HG03565 (cell line): Measurements from ENCODE around the gene ALDH1A1.

Experiments used
- ATAC-seq: cut with Tn5 transposase; IDR thresholded peaks from one replicate; pipeline ENCODE4 v1.9.1; 2021; ENCODE audit warnings: mild to moderate bottlenecking, moderate library complexity; ENCODE audit not compliant: unreplicated experiment

ALDH1A1 gene

DNA sequence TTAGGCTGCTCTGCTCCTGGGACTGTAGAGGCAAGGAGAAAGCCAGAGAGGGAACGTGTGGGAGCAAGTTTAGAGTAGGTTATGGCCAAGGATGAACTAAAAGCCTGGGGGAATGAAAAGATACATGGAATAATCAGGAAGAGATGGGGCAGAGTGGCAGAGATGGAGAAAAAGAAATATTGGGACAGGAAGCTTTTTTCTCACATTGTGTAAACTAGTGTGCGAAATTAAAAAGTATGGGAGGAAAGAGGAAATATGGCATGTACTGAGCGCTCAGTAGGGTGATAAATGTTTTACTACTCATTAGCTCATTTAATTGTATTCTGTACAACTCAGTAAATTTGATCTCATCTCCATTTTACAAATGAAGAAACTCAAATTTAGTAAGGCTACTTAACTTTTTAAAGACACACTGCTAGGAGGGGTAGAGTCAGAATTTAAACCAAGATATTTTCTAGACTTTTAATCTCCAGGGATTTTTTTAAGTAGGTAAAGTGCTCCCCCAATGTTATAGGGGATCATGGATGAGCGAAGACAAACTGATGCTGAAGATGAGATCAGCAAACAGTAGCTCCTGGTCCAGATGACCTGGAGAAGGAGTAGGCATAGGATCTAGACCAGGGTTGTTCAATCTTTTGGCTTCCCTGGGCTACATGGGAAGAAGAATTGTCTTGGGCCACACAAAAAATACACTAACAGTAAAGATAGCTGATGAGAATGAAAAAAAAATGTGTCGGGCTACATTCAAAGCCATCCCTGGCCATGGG lies 30.8 kb downstream of the ALDH1A1 start:
- ATAC-seq = no peak

GRCh38 chr9:72919246-72919945 lies 33.5 kb downstream of the ALDH1A1 start:
- ATAC-seq = no peak

DNA sequence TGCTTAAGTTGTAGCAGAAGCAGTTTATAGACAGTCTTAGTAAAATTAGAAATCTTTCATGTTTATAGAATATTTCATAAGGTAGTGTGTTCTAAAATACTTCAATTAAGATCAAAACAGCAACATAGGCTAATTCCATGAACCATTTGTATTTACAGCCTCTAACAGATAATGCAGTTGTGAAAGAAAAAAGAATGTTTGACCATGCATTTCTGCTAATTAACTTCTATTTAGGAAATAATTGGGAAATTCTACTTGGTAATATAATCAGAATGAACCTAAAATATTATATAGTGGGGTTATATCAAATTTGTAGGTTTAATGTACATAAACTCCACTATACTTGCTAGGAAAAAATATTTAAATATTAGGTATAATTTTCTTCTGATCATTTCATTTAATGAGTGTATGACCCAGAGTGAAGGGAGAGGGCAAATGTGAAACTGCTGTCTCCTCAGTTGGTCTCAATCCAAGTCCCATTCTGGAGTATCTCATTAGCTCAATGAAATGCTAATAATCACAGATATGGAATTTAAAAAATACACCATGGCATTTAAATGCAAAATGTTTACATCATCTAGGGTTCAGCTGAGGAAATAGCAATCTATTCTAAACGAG lies 34.9 kb downstream of the ALDH1A1 start:
- no peak for ATAC-seq

DNA sequence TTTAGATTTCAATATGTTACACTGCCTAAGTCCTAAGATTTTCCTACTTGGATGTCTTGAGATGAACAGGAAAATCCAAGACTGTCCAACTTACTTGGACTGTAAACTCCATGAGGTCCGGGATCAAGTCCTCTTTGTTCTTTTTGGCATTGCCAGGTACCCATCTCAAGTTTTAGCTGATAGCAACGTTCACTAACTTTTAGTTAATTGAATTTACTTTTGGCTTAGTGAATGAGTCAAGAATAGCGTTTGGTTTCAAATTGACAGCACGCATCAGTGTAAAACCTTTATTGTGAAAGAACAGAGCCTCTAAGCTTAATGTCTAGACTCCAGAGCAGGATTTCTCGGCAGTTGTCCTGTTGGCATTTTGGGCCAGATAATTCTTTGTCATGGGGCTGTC lies 37.2 kb downstream of the ALDH1A1 start:
- ATAC-seq = no peak

DNA sequence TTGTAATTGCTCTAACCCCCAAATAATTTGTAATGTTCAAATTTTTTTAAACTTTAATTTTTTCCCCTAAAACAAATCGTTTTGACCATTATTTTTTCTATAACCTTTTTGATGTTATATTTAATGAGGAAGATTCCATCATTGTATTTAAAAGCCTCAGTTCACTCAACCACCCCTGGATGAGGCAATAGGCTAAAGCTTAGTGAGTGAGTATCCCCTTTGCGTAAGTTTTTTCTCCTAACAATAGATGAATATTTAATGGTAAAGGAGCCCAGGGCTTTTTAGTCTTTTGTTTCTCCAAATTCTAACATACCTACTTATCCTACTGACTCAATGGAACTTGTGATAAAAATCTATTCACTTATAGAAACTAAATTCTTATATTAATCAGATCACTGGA lies 38.1 kb downstream of the ALDH1A1 start:
- ATAC-seq = no peak

- ATAC-seq = no peak
Measured at GRCh38 chr9:72913382-72914009, 39.4 kb downstream of the ALDH1A1 start.

DNA sequence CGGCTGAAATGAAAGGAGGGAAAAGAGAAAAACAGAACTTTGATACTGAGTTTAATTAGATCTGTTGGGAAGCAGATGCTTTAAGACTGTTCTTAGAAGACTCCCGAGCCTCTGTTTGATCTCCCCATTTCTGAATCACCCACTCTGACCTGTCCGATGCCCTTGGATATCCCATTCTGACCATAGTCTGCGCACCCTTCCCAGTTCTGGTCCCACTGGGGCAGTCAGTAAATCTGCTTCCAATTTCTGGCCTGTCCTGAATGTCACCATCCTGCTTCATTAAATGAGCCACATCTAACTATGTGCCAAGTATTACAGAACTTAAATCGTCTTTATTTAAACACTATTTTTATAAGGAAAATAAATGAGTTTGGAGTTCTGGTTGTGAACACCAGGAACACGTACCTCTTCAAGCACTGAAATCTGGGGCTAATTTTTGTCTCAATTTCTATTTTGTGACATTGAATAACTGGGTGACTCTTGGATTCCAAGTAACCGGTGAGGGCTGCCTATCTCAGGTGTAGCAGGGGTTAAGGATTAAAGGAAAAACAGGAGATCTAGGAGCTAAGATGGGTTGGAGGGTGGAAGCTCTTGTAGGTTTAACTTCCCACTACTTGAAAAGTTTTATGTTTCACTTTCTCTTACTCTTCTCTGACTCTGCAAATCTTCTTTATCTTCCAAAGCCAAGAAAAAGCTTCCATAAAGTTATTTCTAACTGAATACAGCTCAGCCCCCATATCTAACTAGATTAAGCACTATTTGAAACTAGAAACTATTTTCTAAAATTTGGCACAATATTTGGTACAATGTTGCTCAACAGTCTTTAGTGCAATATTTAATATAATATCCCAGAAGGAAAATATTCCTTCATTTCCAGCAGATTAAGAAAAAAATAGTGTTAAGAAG lies 40.1 kb downstream of the ALDH1A1 start:
- ATAC-seq = no peak

GRCh38 chr9:72911816-72912215 lies 41.0 kb downstream of the ALDH1A1 start:
- ATAC-seq = no peak

- no peak for ATAC-seq
Measured at GRCh38 chr9:72911247-72911775, 41.5 kb downstream of the ALDH1A1 start.

GRCh38 chr9:72909428-72909827 lies 43.4 kb downstream of the ALDH1A1 start:
- no peak for ATAC-seq

GRCh38 chr9:72907421-72907820 lies 45.4 kb downstream of the ALDH1A1 start:
- no peak for ATAC-seq

DNA sequence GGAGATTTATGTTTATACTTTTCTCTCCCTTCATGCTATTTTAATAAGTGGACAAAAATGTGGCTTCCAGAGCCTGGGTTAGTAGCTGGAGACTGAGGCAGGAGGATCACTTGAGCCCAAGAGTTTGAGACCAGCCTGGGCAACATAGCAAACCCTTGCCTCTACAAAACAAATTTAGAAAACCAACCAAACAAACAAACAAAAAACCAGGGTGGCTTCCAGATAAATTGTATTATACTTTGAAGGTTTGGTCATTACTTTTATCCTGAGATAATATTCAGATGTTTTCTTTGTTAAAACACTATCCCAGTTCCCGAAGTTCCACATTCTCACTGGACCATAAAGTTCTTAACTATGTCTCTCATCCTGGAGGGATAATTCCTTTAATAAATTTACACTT lies 46.0 kb downstream of the ALDH1A1 start:
- no peak for ATAC-seq

GRCh38 chr9:72905514-72906480 lies 47.1 kb downstream of the ALDH1A1 start:
- no peak for ATAC-seq

DNA sequence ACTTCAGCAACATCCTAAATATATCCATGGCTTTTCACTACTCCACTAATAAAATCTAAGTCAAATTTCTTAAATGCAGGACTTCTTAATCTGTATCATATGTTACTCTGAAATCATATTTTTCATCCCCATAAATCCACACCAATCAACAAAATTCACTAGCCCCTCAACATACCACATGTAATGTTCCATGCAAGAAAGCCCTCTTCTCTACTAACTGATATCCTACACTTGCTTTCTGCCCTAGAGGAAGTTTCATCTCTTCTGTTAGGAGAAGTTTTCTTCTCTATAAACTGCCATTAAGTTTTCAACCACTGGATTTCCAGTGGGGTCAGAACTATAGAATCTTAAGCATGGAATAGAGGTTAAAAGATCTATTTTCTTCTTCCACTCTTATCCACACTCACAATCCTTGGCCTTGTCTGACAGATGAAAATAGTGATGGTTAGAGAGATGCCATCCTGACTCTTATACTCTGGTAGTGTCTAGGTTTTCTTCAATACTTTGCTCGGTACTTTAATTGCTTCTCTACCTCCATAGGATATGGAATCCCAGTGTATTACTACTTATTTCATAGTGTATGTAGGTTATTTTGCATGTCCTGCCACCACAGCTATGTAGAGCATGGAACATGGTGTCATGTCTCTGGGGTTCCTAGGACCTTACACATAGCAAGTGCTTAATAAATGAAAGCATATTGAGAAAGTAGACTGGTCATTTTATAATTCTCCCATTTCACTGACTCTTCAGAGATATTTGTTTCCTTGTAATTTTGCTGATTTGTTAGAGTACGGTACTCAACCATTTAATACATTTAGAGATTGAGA lies 48.4 kb downstream of the ALDH1A1 start:
- ATAC-seq = no peak

GRCh38 chr9:72903103-72903502 lies 49.8 kb downstream of the ALDH1A1 start:
- ATAC-seq = no peak

DNA sequence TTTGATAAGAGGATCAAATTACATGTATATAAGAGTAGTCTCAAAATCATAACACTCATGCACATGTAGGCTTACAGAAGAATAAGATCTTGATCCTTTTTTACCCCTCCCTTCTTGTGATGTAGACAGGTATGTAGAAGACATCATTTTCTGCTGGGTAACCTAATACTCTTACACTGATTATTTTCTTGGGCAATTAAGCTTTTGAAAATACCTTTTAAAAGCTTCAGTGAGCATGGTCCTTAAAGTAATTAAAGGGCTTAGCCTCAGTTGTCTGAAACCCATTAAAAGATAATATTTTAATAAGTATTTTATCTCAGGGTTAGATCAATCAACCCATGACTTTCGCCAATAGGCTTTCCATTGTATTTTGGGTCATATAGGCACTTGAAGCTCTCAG lies 50.6 kb downstream of the ALDH1A1 start:
- ATAC-seq = no peak

DNA sequence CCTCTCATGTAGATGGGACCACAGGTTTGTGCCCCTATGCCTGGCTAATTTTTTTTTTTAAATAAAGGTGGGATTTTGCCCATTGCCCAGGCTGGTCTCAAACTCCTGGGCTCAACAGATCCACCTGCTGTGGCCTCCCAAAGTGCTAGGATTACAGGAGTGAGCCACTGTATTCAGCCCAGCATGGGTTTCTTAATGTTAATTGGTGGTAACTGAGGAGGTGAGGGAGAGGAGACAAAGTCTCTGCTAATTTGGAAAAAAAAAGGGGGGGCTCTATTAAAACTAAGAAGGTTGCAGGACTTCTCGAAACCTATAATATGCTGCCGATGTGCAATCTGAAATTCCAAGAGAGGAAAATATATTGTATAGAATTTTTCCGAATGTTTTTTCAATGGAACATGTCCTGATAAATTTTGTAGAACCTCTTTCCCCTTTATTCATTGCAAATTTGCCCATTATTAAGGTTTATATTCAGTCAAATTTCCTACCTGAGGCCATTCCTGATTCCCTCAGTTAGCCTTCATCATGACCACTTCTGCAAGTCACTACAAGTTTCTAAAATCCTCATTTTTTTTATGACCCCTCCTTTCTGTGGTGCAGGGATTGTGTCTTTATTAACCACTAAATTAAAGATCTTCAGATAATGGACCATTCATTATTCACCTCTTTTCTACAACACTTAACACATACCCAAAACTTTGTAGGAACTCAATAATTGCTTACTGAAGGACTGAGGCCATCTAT lies 52.9 kb downstream of the ALDH1A1 start:
- ATAC-seq = no peak
